Astrocyte (in vitro differentiated cells and primary cell): ENCODE results near the gene CCDC93.

ENCODE experiments used
- EZH2 ChIP-seq: IDR thresholded peaks from 2 replicates; pipeline ENCODE4 v1.6.1; 2012; ENCODE audit warnings: mild to moderate bottlenecking, low read length, inconsistent platforms; ENCODE audit not compliant: insufficient read depth
- TF ChIP-seq, protein P1 (sequence below): IDR thresholded peaks from 2 replicates; pipeline ENCODE4 v1.5.1; 2011; ENCODE audit warnings: low read depth, mild to moderate bottlenecking, inconsistent platforms, low read length, moderate library complexity; ENCODE audit not compliant: insufficient read depth

DNA sequence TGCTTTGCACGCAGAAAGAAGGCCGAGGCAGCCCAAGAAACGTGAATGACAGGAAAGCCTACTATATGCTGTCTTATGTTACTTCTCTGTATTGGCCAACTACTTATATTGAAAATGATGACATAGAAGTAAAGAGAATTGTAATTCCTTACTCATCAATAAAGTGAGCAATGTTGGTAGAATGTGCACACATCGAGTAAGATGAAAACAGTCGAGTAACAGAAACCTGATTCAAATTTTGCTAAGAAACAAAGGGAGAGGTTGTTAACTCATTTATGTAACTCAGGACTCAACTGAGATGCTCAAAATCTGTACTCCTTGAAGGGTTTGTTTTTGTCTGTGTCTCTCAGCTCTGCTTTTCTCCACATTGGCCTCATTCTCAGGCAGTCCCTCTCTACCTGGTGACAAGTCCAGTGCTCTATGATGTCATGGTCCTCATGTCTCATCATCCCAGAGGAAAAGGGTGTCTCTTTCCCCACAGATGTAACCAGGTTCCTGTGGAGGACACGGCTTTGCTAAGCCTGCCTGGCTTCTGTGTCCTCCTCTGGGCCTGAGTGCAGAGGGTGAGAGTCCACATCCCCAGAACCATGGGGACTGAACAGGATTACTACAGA, 30.3 kb upstream of the CCDC93 start:
- TF ChIP-seq, protein P1, sequence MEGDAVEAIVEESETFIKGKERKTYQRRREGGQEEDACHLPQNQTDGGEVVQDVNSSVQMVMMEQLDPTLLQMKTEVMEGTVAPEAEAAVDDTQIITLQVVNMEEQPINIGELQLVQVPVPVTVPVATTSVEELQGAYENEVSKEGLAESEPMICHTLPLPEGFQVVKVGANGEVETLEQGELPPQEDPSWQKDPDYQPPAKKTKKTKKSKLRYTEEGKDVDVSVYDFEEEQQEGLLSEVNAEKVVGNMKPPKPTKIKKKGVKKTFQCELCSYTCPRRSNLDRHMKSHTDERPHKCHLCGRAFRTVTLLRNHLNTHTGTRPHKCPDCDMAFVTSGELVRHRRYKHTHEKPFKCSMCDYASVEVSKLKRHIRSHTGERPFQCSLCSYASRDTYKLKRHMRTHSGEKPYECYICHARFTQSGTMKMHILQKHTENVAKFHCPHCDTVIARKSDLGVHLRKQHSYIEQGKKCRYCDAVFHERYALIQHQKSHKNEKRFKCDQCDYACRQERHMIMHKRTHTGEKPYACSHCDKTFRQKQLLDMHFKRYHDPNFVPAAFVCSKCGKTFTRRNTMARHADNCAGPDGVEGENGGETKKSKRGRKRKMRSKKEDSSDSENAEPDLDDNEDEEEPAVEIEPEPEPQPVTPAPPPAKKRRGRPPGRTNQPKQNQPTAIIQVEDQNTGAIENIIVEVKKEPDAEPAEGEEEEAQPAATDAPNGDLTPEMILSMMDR, result no peak
- TF ChIP-seq EZH2, result no peak
